NCI-H1694 treated with DMSO at 0.1 percent for 48 hours (cell line): ENCODE measurements around the gene PGA4.

Experiments
- DNase-seq: peaks from one replicate; lab custom pipeline; 2025; lab: John Stamatoyannopoulos, UW

PGA4 gene

GRCh38 chr11:61279934-61280659 is 58.0 kb downstream of the PGA4 start:
- DNase-seq, result no peak

- no peak for DNase-seq
Observed at GRCh38 chr11:61280883-61281580, 58.9 kb downstream of the PGA4 start.
